Left ventricle myocardium superior (tissue), 1 donor: ENCODE data around the gene ARHGAP15. TPM values are rescaled to one million over a fixed set of nuclear protein-coding genes. Genes with fewer than 3 reads are reported as not detected.
"Not testable (repeated sequence)": the region's sequence is repeated elsewhere in the genome, so short reads cannot be mapped to it uniquely, and the experiment has no call there.

Experiments used
- ATAC-seq: fragments of 200-7000 bp; cut with Tn5 transposase; one replicate; pipeline ENCODE4 v1.9.1; 2020; ENCODE audit warnings: mild to moderate bottlenecking, moderate library complexity
- DNase-seq: peaks from one replicate; pipeline ENCODE4 v3.0.0-alpha.2; 2020
- intact Hi-C: fragments of 100-400 bp; cut with micrococcal nuclease; formaldehyde crosslinking; loops from one replicate; pipeline ENCODE4 v1.11.0; 2022
- total RNA-seq: library from RNA; stranded (reverse); fragmentation: NEBNext Ultra II Directional; extraction: Animal tissue kit (Norgen Biotek cat#: 25700); gene quantifications from one replicate; pipeline ENCODE4 v1.2.1, GENCODE V29; 2021
- donor health status: DM: no; HTN: yes; CAD: no; lungs with severe emphysema.

The ARHGAP15 gene
- total RNA-seq, 1 donor from 2014 or later, result 4.2 TPM

DNA sequence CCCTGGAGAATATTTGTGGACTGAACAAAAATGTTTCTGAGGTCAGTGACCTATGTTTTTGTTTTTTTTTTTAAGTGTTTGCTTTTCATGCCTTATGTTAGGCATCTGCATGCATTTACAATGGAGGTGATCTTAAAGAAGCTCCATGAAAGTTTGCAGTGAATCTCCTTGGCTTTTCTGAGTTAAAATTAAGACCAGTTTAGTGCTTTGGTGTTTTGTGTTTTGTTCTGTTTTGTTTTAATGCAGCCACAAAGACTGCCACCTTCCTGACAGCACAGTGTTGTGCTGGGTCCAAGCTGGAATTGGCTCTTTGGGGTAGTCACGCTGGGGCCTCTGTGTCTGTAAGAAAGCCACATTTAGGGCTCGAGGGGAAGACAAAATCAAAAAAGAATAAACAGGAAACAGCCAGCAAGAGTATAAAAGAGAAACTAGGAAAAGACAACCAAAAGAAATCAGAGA lies 396.2 kb downstream of the ARHGAP15 start:
- no peak for DNase-seq
- intact Hi-C loops, result no loop called here
- peak; percentile 66 for ATAC-seq

DNA sequence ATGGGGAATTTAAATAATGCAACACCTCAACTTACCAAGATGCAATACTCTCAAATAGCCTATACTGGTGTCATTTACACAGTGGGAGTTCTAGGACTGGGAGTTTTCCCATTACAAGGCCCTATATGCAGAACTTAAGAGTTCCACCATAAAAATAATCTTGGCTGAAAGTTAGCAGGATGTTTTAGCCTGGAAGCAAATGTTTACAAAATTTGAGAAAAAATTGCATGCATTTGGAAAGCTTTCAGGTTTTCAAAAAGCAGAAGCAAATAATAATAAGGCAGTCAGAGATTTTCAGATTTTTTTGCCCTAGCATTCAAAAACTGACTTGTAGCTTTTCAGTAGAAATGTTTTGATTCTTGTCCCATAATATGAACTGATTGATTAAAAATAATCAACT lies 397.3 kb downstream of the ARHGAP15 start:
- intact Hi-C loops, result no loop called here
- no peak for DNase-seq
- ATAC-seq, result no peak

DNA sequence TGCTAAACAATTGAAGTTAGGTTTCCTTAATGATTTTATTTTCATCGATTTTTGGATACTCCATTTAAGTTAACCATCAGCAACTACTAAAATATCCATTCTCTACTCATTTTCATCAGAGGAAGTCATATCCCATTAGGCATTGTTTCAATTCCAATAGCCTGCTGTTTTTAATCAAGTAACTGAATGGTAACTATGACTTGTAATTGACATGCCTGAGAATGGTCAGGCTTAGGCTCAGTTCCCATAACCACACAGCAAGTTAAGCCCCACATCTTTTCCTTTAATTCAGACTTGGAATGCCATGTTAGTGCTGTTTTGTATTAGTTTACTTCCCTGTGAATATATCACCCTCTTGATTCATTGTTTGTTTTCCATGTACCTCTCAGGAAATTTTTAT lies 398.8 kb downstream of the ARHGAP15 start:
- DNase-seq, result no peak
- intact Hi-C loops, result no loop called here
- no peak for ATAC-seq

DNA sequence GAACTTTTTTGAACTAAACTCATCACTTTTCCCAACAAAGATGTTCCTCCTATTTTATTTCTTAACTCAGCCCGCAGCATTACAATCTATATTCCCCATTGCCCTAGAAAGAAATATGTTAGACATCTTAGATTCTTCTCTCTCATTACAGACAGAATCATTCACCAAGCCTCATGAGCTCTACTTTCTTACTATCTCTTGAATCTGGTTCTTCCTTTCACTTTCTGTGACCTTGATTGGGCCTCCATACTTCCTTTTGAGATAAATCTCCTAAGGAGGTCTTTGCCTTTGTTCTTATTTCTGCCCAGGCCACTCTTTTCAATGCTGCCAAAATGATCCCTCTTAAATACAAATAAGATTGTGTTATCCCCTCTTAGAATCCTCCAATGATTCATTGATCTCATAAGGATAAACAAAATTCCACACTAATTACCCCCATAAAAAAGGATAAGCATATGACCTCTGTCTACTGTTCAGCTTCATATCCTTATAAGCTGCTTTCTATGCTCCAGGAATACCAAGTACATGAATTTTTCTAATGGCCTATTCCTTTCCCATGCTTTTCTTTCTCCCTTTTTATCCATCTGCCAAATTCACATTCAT lies 400.0 kb downstream of the ARHGAP15 start:
- DNase-seq (no peak), ATAC-seq (no peak)
- intact Hi-C loops, result no loop called here

DNA sequence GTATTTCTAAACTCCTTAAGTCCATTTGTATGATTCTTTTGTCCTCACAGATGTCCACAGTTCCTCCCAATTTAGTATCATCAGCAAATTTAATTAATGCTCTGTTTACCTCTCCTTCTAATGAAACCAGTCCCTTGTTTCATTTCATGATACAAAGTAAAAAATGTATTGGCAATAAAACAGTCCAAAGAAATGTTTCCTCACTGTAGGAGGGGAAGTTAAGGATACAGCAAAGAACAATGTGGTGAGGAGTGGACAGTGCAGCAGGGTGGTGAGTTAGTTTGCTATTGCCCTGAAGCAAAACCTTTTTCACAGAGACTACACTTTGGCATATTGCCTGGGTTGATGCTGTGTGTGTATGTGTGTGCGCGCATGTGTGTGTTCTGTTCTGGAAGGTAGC lies 401.5 kb downstream of the ARHGAP15 start:
- intact Hi-C loops, result no loop called here
- ATAC-seq, result no peak
- DNase-seq, result no peak

DNA sequence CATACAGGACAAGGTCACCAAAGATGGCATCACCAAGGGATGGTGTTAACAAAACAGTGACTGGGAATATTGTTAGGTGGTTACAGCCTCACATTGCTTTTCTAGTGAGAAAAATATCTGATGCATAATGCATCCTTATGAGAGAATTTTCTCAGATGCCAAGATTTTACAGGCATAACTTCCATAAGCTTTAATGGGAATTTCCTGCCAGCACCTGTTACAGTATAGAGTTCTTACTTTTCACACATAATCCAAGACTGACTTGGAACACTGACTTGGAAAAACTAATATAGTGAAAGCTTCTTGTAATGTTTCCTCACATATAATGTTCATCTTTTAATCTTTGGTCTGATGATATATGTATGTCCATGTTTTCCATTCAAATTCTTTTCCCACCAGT lies 402.8 kb downstream of the ARHGAP15 start:
- intact Hi-C loops, result no loop called here
- ATAC-seq (no peak), DNase-seq (no peak)

DNA sequence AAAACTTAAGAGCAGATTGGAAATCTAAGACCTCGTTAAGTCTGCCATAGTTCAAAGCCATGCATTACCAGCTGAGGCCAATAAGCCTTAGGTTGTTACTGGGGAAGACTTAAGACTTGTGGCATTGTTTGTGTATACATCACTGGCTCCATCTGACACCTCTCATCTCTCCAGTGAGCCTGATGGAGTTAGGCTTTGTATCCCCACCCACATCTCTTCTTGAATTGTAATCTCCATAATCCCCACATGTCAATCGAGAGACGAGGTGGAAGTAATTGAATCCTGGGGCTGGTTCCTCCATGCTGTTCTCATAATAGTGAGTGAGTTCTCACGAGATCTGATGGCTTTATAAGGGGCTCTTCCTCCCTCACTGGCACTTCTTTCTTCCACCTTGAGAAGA lies 404.6 kb downstream of the ARHGAP15 start:
- intact Hi-C loops, result no loop called here
- DNase-seq (no peak), ATAC-seq (no peak)

DNA sequence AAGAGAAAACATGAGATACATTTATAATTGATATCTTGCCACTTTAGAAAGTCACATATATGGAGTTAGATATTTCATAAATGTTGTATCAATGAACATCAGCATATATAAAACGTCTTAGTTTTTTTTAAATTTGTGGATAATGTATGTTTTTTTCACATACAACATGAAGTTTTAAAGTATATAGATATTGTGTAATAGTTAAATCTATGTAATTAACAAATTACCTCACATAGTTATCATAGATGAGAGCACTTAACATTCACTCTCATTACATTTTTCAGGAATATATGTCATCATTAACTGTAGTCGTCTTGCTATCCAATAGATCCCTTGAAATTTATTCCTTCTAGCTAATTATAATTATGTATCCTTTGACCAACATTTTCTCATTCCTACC lies 406.6 kb downstream of the ARHGAP15 start:
- no peak for DNase-seq
- intact Hi-C loops, result no loop called here
- no peak for ATAC-seq

DNA sequence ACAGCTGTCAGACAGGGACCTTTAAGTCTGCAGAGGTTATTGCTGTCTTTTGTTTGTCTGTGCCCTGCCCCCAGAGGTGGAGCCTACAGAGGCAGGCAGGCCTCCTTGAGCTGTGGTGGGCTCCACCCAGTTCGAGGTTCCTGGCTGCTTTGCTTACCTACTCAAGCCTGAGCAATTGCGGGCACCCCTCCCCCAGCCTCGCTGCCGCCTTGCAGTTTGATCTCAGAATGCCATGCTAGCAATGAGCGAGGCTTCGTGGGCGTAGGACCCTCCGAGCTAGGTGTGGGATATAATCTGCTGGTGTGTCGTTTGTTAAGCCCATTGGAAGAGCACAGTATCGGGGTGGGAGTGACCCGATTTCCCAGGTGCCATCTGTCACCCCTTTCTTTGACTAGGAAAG lies 412.7 kb downstream of the ARHGAP15 start:
- DNase-seq, ATAC-seq, intact Hi-C loops: not testable (repeated sequence)

DNA sequence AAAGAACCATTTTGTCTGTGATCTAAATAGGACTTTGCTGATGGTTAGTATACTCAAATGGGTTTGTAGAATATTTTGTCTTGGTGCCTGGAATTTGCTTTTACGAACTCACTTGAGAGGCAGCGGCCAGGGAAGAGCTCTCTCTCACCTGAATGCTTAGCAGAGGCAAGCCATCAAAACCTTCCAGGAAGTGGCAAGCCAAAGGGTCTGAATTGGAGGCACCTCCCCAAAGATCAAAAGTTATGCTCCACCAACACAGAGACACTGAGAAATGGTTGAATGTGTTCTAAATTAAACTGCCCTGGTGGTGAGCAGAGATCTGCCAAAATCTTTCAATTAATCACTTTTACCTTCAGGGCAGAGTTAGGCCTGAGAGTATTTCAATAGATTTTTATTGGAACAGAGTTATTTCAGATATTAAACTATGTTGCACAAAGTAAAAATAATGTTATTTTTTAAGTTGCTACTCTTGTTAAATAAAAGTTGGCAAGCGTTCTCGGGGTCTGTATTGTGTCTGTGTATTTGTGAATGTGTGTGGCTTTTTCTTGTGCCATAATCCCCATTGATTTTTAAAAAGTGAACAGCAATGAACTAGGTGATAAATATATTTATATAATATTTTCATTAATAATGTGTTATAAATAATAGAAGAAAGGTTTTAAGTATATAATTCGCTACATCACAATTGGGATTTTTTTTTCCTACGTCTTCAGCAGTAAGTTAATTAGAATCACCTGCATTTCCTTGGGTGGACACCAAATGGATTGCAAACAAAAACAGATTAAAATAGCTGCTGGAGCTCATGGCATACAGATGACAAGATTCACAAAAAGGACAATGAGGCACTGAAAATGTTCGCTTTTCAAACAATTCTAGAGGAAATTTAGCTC lies 416.1 kb downstream of the ARHGAP15 start:
- intact Hi-C loops, result no loop called here
- ATAC-seq, result no peak
- DNase-seq, result no peak

DNA sequence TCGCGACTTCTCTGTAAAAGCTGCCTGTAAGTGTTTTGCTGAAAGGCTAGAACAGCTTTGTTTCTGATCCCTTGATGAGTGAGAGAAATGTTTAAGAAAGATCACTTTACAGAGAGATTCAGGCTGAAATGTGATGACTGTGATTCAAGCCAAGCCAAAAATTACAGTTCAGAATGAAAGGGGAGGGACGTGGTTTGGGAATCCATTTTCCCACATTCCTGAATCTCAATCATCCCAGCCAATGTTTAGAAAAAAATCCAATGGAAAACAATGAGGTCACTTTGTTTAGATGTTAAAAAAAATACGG lies 416.7 kb downstream of the ARHGAP15 start:
- no peak for DNase-seq
- ATAC-seq, result no peak

DNA sequence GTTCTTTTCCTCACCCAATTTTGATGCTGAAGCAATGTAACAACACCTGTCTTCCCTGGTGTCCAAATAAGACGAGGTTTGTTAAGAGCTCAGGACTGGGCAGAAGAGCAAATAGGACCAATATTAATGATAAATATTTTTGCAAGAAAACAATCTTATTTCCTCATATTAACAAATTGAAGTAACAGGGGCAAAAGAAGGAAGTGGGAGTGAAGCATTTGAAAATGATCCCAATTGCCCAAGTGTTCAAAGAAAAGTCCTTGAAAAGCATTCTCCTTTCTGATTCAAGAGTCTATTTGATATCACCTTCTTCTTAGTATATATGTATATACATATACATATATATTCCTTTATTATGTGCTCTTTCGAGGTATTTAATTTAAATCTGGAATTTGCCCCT lies 418.8 kb downstream of the ARHGAP15 start:
- ATAC-seq, result no peak
- no peak for DNase-seq
- intact Hi-C loops, result no loop called here

More for the DNA sequence above, 416.7 kb downstream of the ARHGAP15 start:
- intact Hi-C loops, result no loop called here

DNA sequence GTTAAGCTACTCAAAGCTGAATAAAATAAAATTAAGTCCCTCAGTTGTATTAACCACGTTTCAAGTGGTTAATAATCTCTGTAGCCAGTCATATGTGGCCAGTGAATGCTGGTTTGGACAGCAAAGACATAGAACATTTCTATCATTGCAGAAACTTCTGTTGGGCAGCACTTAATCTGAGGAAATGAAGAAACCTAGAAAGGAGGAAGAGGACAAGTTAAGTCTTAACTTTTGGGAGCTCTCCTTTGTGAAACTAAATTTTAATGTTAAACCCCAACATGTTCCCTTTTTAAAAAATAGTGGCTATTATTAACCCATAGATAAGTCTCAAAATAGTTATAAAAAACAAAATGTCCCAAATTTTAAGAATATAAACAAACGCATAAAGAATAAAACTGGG lies 421.3 kb downstream of the ARHGAP15 start:
- ATAC-seq (no peak), DNase-seq (no peak)
- intact Hi-C loops, result no loop called here

DNA sequence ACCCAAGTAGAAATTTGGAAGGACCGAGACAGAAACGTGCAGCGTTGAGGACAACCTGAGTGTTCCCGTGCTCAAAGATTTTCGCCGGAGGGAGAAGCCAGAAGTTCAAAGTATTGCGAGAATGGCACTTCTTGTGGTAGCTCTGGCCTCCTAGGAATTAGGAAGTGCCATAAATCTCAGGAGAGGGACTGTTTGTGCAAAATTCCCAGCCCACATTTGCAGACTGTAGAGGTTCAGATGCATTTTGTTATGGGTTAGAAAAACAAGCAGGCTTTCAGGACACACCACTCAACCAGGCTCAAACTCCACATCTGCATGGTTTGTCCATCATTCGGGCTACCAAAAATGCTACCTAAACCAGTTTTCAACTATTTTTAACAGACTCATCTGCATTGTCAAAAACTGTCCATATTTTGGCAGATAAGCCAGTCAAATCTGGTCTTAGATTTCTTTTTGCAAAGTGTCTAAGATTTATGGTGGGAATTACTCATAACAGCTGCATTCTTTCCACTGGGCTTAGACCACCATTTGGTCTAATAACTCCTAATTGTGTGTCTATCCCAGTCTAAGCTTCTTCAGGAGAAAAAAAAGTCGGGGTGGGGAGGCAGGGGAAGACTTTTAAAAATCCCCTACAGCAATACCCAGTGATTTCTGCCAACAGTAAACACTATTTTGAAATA lies 422.9 kb downstream of the ARHGAP15 start:
- ATAC-seq (no peak), DNase-seq (no peak)
- intact Hi-C loops, result no loop called here

DNA sequence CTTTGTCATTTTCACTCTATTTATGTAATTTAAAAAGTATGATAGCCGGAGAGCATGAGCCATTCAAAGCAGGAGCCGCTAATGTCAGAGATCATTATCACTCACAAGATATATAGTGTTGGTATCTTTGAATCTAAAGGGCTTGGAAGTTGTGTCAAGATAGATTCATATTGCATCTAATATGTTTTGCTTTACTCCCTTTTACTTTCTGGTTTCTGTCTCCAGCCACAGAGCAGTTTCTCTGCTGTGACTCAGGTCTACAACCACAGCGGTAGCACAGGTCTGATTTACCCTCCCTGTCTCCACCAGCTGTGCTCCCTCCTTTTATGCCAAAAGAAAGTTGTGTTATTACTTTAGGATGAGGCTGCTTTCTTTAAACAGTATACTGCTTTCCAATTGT lies 424.0 kb downstream of the ARHGAP15 start:
- intact Hi-C loops, result no loop called here
- ATAC-seq, result no peak
- no peak for DNase-seq

DNA sequence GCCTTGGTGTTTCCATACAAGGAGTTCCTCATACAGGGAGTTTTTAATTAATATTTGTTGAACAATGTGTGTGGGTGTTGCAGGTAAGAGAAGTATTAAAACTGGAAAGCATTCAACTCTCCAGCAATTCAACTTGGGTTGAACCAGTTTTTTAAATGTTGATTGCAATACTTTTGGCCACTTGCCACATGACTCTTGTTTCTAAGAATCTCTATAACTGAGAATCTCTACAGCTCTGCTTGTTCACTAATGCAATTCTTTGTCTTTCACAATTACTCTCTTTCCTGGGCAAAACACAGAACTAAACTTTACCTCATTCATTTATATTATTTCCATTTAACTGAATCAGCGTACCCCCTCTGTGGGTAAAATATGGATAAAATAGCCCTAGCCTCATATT lies 429.4 kb downstream of the ARHGAP15 start:
- no peak for DNase-seq
- no peak for ATAC-seq

DNA sequence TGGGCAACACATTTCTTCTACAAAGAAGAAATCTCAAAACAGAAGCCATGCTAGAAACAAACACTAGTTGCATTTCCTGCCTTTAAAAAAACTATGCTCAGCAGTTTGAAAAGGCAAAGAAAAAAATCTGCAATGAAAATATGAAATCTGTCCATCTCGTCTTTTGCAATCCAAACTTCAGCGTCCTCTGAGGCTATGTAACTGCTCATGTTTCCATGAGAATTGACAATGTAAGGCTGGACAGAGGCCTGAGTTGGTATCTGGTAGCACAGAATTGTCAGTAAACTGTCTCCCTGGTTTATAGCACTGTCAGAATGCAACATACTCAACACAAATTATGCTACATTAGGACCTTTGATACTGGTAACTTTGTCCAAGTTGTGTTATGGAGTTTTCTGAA lies 429.9 kb downstream of the ARHGAP15 start:
- intact Hi-C loops, result no loop called here
- DNase-seq (no peak), ATAC-seq (no peak)

More for the DNA sequence above, 429.4 kb downstream of the ARHGAP15 start:
- intact Hi-C loops, result no loop called here

DNA sequence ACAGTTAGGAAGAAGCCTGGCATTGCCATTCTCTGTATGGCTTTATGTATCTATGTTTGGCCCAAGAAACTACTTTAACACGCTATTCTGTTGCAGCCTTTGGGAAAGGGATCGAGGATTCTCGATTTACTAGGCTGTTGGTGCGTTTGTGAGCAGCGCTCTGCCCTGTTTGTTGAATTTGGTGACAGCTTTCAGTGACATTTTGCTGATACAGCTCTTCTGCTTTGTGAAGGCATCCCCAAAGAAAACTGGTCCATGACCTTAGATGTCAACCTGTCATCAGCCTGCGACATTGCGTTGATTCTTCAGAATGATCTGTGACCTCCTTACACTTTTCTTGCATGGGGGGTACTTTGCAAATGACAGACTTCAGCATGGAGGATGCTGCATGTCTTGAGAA lies 431.5 kb downstream of the ARHGAP15 start:
- intact Hi-C loops, result no loop called here
- no peak for ATAC-seq
- DNase-seq, result no peak

DNA sequence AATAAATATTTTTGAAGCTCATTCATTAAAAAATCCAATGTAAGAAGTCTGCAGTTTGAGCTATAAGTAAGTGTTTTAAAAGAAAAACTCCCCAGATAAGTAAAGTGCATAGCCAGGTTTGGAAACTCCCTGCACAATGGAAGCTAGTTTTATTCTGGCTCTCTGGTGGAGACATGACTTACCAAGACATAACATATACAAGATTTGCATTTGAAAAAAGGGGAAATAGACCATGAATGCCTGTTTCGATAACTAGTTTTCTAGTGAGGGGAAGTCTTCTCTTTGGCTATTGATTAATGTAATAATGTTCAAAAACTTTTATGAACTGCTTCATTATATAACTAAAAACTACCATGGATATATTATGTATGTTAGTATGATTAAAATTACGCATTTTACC lies 435.2 kb downstream of the ARHGAP15 start:
- no peak for DNase-seq
- intact Hi-C loops, result no loop called here
- ATAC-seq, result no peak

DNA sequence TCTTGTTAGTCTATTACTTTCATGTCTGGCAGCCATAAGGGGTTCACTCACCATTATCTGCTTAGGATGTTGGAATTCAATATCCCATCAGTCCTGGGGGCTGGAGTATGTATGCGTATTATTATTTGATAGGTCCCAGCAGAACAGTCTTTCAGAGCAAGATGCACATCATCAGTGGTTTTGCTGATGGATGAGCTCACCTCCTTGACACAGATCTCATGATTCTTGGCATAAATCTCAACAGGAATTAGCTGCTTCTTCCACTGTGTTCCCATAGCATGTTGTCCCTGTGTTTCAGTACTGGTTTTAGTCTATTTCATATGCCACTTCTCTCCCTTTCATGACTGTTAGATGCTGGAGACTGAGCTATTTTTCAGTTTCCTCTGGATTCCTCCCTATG lies 442.5 kb downstream of the ARHGAP15 start:
- intact Hi-C loops, result no loop called here
- no peak for ATAC-seq

More for the DNA sequence above, 442.5 kb downstream of the ARHGAP15 start:
- DNase-seq, result no peak
